Measurements from ENCODE around the gene LEPROT.

LEPROT gene

GRCh38 chr1:65469889-65470340 lies 49.4 kb downstream of the LEPROT start (continued):
- TF ChIP-seq ZNF600 (tag by site-specific recombination; IDR thresholded peaks at IDR 0.05) = no peak; the same call in 1 of the 2 replicates
- TF ChIP-seq ZEB2 (tag by site-specific recombination; IDR thresholded peaks at IDR 0.05) = peak; percentile 87
- TF ChIP-seq ZNF664 (tag by site-specific recombination; IDR thresholded peaks at IDR 0.05) = no peak
- TF ChIP-seq ZNF549 (tag by site-specific recombination; IDR thresholded peaks at IDR 0.05) = 0 out of 2 replicates have a peak, but pooled peaks have one; percentile 11
- no peak for TF ChIP-seq YY1 (tag by site-specific recombination; IDR thresholded peaks at IDR 0.05)
- TF ChIP-seq ZNF596 (tag by site-specific recombination; IDR thresholded peaks at IDR 0.05) = peak; percentile 36; the same call in 1 of the 2 replicates
- no peak; the same call in 1 of the 2 replicates for TF ChIP-seq MZF1 (tag by site-specific recombination; IDR thresholded peaks at IDR 0.05; ENCODE audit: borderline replicate concordance)
- TF ChIP-seq SCRT2 (tag by site-specific recombination; IDR thresholded peaks at IDR 0.05) = no peak
- TF ChIP-seq ZNF302 (tag by site-specific recombination; IDR thresholded peaks at IDR 0.05; ENCODE audit: low read depth) = no peak
- TF ChIP-seq ZNF266 (tag by site-specific recombination; IDR thresholded peaks at IDR 0.05; ENCODE audit: low read depth) = no peak
- peak; percentile 94 for TF ChIP-seq PATZ1 (tag by site-specific recombination; IDR thresholded peaks at IDR 0.05)
- peak; percentile 32 for TF ChIP-seq ZNF518A (tag by site-specific recombination; conservative IDR thresholded peaks at IDR 0.05; ENCODE audit: low read depth)
- TF ChIP-seq ZNF571 (tag by site-specific recombination; IDR thresholded peaks at IDR 0.05) = no peak
- TF ChIP-seq ZNF660 (tag by site-specific recombination; IDR thresholded peaks at IDR 0.05) = peak; percentile 58
- TF ChIP-seq SP3 (tag by site-specific recombination; IDR thresholded peaks at IDR 0.05) = no peak
- TF ChIP-seq ZFHX2 (tag by site-specific recombination; conservative IDR thresholded peaks at IDR 0.05) = peak; percentile 22; the same call in 1 of the 2 replicates
- TF ChIP-seq ZNF184 (tag by site-specific recombination; IDR thresholded peaks at IDR 0.05) = peak; percentile 57; the same call in 1 of the 2 replicates
- no peak for TF ChIP-seq ZNF362 (tag by site-specific recombination; IDR thresholded peaks at IDR 0.05)
- TF ChIP-seq BCL11A (tag by site-specific recombination; IDR thresholded peaks at IDR 0.05; ENCODE audit: low read depth) = peak; percentile 77; the same call in 1 of the 2 replicates
- TF ChIP-seq KLF7 (tag by site-specific recombination; IDR thresholded peaks at IDR 0.05; ENCODE audit: borderline replicate concordance) = peak; percentile 41; the same call in 1 of the 2 replicates
- TF ChIP-seq BCL6B (tag by site-specific recombination; IDR thresholded peaks at IDR 0.05) = peak; percentile 61; the same call in 1 of the 2 replicates
- no peak for TF ChIP-seq ZNF202 (tag by site-specific recombination; IDR thresholded peaks at IDR 0.05; ENCODE audit: borderline replicate concordance)
- TF ChIP-seq ZNF221 (tag by site-specific recombination; IDR thresholded peaks at IDR 0.05; ENCODE audit: borderline replicate concordance) = no peak
- no peak for TF ChIP-seq ZNF623 (tag by site-specific recombination; IDR thresholded peaks at IDR 0.05)
- no peak for TF ChIP-seq HOXD13 (CRISPR knock-in tag; IDR thresholded peaks at IDR 0.05; ENCODE audit: borderline replicate concordance)
- no peak for TF ChIP-seq ZNF416 (tag by site-specific recombination; IDR thresholded peaks at IDR 0.05)
- no peak for TF ChIP-seq ZNF707 (tag by site-specific recombination; IDR thresholded peaks at IDR 0.05)
- TF ChIP-seq ZBTB44 (tag by site-specific recombination; IDR thresholded peaks at IDR 0.05) = no peak; the same call in none of the 2 replicates

Data from HEK293 (cell line).